T-cell (primary cell): Measurements from ENCODE around the gene PITPNC1. TPM values are rescaled to one million over a fixed set of nuclear protein-coding genes. Genes with fewer than 3 reads are reported as not detected.

ENCODE experiments used
- ATAC-seq, 4 experiments: fragments of 200-7000 bp in 3 of 4; fragments of 150-1000 bp in 1 of 4; cut with Tn5 transposase; replicated peaks in 1 of 4; 1 replicate in 3 of 4; 2 replicates in 1 of 4; pipeline ENCODE4 v1.10.0; 2021; ENCODE audit warnings: moderate library complexity in 3 of 4, mild to moderate bottlenecking in 2 of 4, moderate number of reproducible peaks in 1 of 4
- CTCF ChIA-PET, 2 donors: fragments of 300-600 bp; sonication (Branson Sonifier 250); formaldehyde crosslinking; loops; one replicate each; lab custom pipeline; 2022; ENCODE audit warnings: antibody characterized with exemption in 2 of 2; lab: Charles Lee
- POLR2A ChIA-PET, 2 donors: fragments of 300-600 bp; sonication (Branson Sonifier 250); formaldehyde crosslinking; loops; one replicate each; lab custom pipeline; 2022; ENCODE audit warnings: antibody characterized with exemption in 2 of 2; lab: Charles Lee
- DNase-seq, 35 experiments: peaks; one replicate each; pipeline versions ENCODE4 v3.0.0 to v3.0.0-alpha.2; 2013 to 2023
- H3K27ac ChIP-seq: one replicate; pipeline ENCODE4 v1.5.1; 2013; ENCODE audit warnings: low read length
- H3K27me3 ChIP-seq, 2 experiments: replicated peaks in 1 of 2; 1 replicate in 1 of 2; 2 replicates in 1 of 2; pipeline versions ENCODE4 v1.6.1 to v1.7.0; 2013; ENCODE audit warnings: low read length in 1 of 2, mixed read lengths in 1 of 2; ENCODE audit not compliant: control insufficient read depth in 2 of 2, insufficient read depth in 2 of 2; ENCODE audit errors: extremely low read depth in 1 of 2
- H3K36me3 ChIP-seq, 2 donors: 1 replicate in 1 of 2; 2 replicates in 1 of 2; pipeline versions ENCODE4 v1.6.1 to v1.7.0; 2013; ENCODE audit warnings: low read length in 1 of 2; ENCODE audit not compliant: control insufficient read depth in 2 of 2, insufficient read depth in 1 of 2; ENCODE audit errors: extremely low read depth in 1 of 2
- H3K4me1 ChIP-seq, 2 experiments: 1 replicate in 1 of 2; 2 replicates in 1 of 2; pipeline versions ENCODE4 v1.6.1 to v1.7.0; 2013; ENCODE audit warnings: low read length in 2 of 2, mixed read lengths in 1 of 2; ENCODE audit not compliant: insufficient read depth in 2 of 2, control insufficient read depth in 1 of 2; ENCODE audit errors: extremely low read depth in 1 of 2
- H3K4me3 ChIP-seq, 2 donors: 1 replicate in 1 of 2; 2 replicates in 1 of 2; pipeline versions ENCODE4 v1.5.1 to v1.7.0; 2013; ENCODE audit warnings: mild to moderate bottlenecking in 2 of 2, low read length in 1 of 2, moderate library complexity in 1 of 2; ENCODE audit not compliant: control insufficient read depth in 1 of 2; ENCODE audit errors: extremely low read depth in 1 of 2
- H3K9me3 ChIP-seq: 2 replicates; pipeline ENCODE4 v1.7.0; 2013
- H3K27ac Mint-ChIP-seq, 2 donors: one replicate each; pipeline ENCODE4 v1.8.0; 2020 to 2021; ENCODE audit warnings: mild to moderate bottlenecking in 2 of 2, mixed read lengths in 2 of 2
- H3K27me3 Mint-ChIP-seq, 2 donors: one replicate each; pipeline ENCODE4 v1.8.0; 2021 to 2022; ENCODE audit warnings: mixed read lengths in 2 of 2
- H3K36me3 Mint-ChIP-seq: one replicate; pipeline ENCODE4 v1.8.0; 2021; ENCODE audit warnings: mixed read lengths
- H3K4me1 Mint-ChIP-seq, 3 donors: one replicate each; pipeline ENCODE4 v1.8.0; 2020 to 2022; ENCODE audit warnings: mixed read lengths in 3 of 3, mild to moderate bottlenecking in 1 of 3
- H3K4me3 Mint-ChIP-seq, 3 donors: one replicate each; pipeline ENCODE4 v1.8.0; 2020 to 2022; ENCODE audit warnings: mild to moderate bottlenecking in 3 of 3, mixed read lengths in 3 of 3, moderate library complexity in 3 of 3
- H3K9me3 Mint-ChIP-seq, 3 donors: one replicate each; pipeline ENCODE4 v1.8.0; 2020 to 2022; ENCODE audit warnings: mixed read lengths in 3 of 3
- WGBS: methylation state at CpG from one replicate; pipeline ENCODE4 v1.1.5; 2013; ENCODE audit warnings: missing lambda C conversion rate; ENCODE audit not compliant: insufficient coverage; 5-methylcytosine and 5-hydroxymethylcytosine counted together
- total RNA-seq, 35 experiments: library from RNA in 6 of 35; stranded (reverse) in 6 of 35; fragments of 120-200 nt in 1 of 35; gene quantifications; one replicate each; pipeline versions ENCODE4 v1.2.1 to v1.2.4 and lab custom pipeline; 2013 to 2026

The PITPNC1 gene
- total RNA-seq, 5 donors from 2014 or later (not counting 1 experiment from before 2014, with no cell fraction given): 82.6 to 132 (median 111) TPM

- H3K27ac Mint-ChIP-seq: peak overlapping the region; percentile 97
- peaks cover 37% of the 10 kb centered on the region for H3K36me3 Mint-ChIP-seq
- CTCF ChIA-PET: interaction anchor here (0.5 to 2.7 kb wide), 4 partner anchors 10 to 141 kb away, joined by 4 to 15 read pairs (median 8); no protein-coding TSS in a partner anchor
- POLR2A ChIA-PET: interaction anchor here (0.7 to 1.7 kb wide), 4 partner anchors 13 to 90 kb away, joined by 3 to 13 read pairs (median 6); no protein-coding TSS in a partner anchor
- DNase-seq (no peak), ATAC-seq (no peak)
- H3K4me3 ChIP-seq: no peak overlapping the region
- H3K27ac ChIP-seq: peak overlapping the region; percentile 45
- H3K4me1 Mint-ChIP-seq: peaks cover 78 to 84% (median 83%) of the 10 kb centered on the region in 3 donors
- H3K9me3 Mint-ChIP-seq: no peaks in the 10 kb centered on the region
- no peaks in the 10 kb centered on the region for H3K27me3 ChIP-seq
- H3K36me3 ChIP-seq: peaks cover 0 to 3% of the 10 kb centered on the region in 2 donors
- 96% methylated on average over 3 of the region's 4 CpGs for WGBS
- peak overlapping the region in 1 of 3 donors; percentile 71 for H3K4me3 Mint-ChIP-seq
- no peaks in the 10 kb centered on the region for H3K27me3 Mint-ChIP-seq
- no peaks in the 10 kb centered on the region for H3K9me3 ChIP-seq
- peaks cover 27 to 78% of the 10 kb centered on the region in 2 experiments for H3K4me1 ChIP-seq
Measured at GRCh38 chr17:67388986-67389385, 11.9 kb downstream of the PITPNC1 start.

- Mint-ChIP-seq H3K4me3 (peak overlapping the region; percentile 70 to 82 (median 71)), H3K36me3 (peaks cover 38% of the 10 kb centered on the region), H3K4me1 (peaks cover 80 to 84% (median 84%) of the 10 kb centered on the region in 3 donors), H3K9me3 (no peaks in the 10 kb centered on the region), H3K27ac (peak overlapping the region; percentile 97), H3K27me3 (no peaks in the 10 kb centered on the region)
- CTCF ChIA-PET: interaction anchor here (0.6 to 1.3 kb wide), 13 partner anchors 8 to 291 kb away, joined by 3 to 7 read pairs (median 3); no protein-coding TSS in a partner anchor
- H3K27me3 ChIP-seq: no peaks in the 10 kb centered on the region
- DNase-seq (no peak), ATAC-seq (peak in 2 of 4 experiments; percentile 14 to 15)
- H3K4me3 ChIP-seq: no peak overlapping the region
- POLR2A ChIA-PET: interaction anchor here (0.6 to 1.7 kb wide), 6 partner anchors 44 to 88 kb away, joined by 3 to 13 read pairs (median 3); no protein-coding TSS in a partner anchor
- WGBS: 90% methylated on average over 3 of the region's 6 CpGs
- peak overlapping the region; percentile 80 for H3K27ac ChIP-seq
- H3K36me3 ChIP-seq: peaks cover 0 to 9% of the 10 kb centered on the region in 2 donors
- H3K9me3 ChIP-seq: no peaks in the 10 kb centered on the region
- H3K4me1 ChIP-seq: peaks cover 27 to 76% of the 10 kb centered on the region in 2 experiments
Measured at GRCh38 chr17:67390006-67390645, 13.0 kb downstream of the PITPNC1 start.

GRCh38 chr17:67390646-67391361, 13.7 kb downstream of the PITPNC1 start:
- Histone ChIP-seq H3K36me3 (peaks cover 0 to 11% of the 10 kb centered on the region in 2 donors), H3K4me1 (peaks cover 27 to 74% of the 10 kb centered on the region in 2 experiments), H3K9me3 (no peaks in the 10 kb centered on the region), H3K27ac (peak overlapping the region; percentile 80), H3K4me3 (peak overlapping the region in 1 of 2 donors; percentile 14), H3K27me3 (no peaks in the 10 kb centered on the region)
- H3K27ac Mint-ChIP-seq: peak overlapping the region; percentile 97
- ChIA-PET CTCF (interaction anchor here (0.6 to 1.3 kb wide), 8 partner anchors 29 to 85 kb away, joined by 3 to 5 read pairs (median 3); no protein-coding TSS in a partner anchor), POLR2A (interaction anchor here (0.6 to 1.0 kb wide), 2 partner anchors 50 to 85 kb away, joined by 3 read pairs; no protein-coding TSS in a partner anchor)
- peaks cover 82 to 86% (median 86%) of the 10 kb centered on the region in 3 donors for H3K4me1 Mint-ChIP-seq
- DNase-seq (peak in 31 of 35 experiments; percentile 22 to 77 (median 46)), ATAC-seq (peak; percentile 79 to 88 (median 84))
- H3K9me3 Mint-ChIP-seq: no peaks in the 10 kb centered on the region
- 17% methylated on average over 1 of the region's 9 CpGs for WGBS
- H3K4me3 Mint-ChIP-seq: peak overlapping the region; percentile 70 to 82 (median 71)
- peaks cover 38% of the 10 kb centered on the region for H3K36me3 Mint-ChIP-seq
- H3K27me3 Mint-ChIP-seq: no peaks in the 10 kb centered on the region

GRCh38 chr17:67392111-67392510, 15.0 kb downstream of the PITPNC1 start:
- H3K4me3 ChIP-seq: no peak overlapping the region
- H3K4me3 Mint-ChIP-seq: peak overlapping the region; percentile 15 to 71 (median 29)
- peak overlapping the region; percentile 80 for H3K27ac ChIP-seq
- H3K27me3 Mint-ChIP-seq: no peaks in the 10 kb centered on the region
- POLR2A ChIA-PET: no interaction called here
- H3K4me1 Mint-ChIP-seq: peaks cover 69 to 79% (median 78%) of the 10 kb centered on the region in 3 donors
- no peaks in the 10 kb centered on the region for H3K9me3 ChIP-seq
- ATAC-seq (no peak), DNase-seq (peak in 1 of 35 experiments; percentile 51)
- peak overlapping the region; percentile 97 for H3K27ac Mint-ChIP-seq
- CTCF ChIA-PET: no interaction called here
- no peaks in the 10 kb centered on the region for H3K9me3 Mint-ChIP-seq
- no CpG with 5 or more reads among the region's 6 CpGs for WGBS
- peaks cover 23 to 71% of the 10 kb centered on the region in 2 experiments for H3K4me1 ChIP-seq
- H3K36me3 Mint-ChIP-seq: peaks cover 36% of the 10 kb centered on the region
- H3K36me3 ChIP-seq: peaks cover 0 to 11% of the 10 kb centered on the region in 2 donors
- H3K27me3 ChIP-seq: no peaks in the 10 kb centered on the region

GRCh38 chr17:67393809-67394397, 16.8 kb downstream of the PITPNC1 start:
- no peak overlapping the region for H3K4me3 Mint-ChIP-seq
- H3K27me3 Mint-ChIP-seq: no peaks in the 10 kb centered on the region
- H3K4me1 Mint-ChIP-seq: peaks cover 70 to 79% (median 78%) of the 10 kb centered on the region in 3 donors
- peaks cover 0 to 11% of the 10 kb centered on the region in 2 donors for H3K36me3 ChIP-seq
- H3K27ac ChIP-seq: peak overlapping the region; percentile 6
- no peaks in the 10 kb centered on the region for H3K9me3 Mint-ChIP-seq
- ChIA-PET POLR2A (interaction anchor here in 1 of 2 donors (0.5 to 0.6 kb wide), 3 partner anchors 47 to 90 kb away, joined by 3 to 6 read pairs (median 6); no protein-coding TSS in a partner anchor), CTCF (interaction anchor here in 1 of 2 donors (0.9 to 1.0 kb wide), 2 partner anchors 9 to 82 kb away, joined by 3 to 4 read pairs; no protein-coding TSS in a partner anchor)
- DNase-seq (no peak), ATAC-seq (no peak)
- H3K27me3 ChIP-seq: no peaks in the 10 kb centered on the region
- 98% methylated on average over 4 of the region's 9 CpGs for WGBS
- H3K4me1 ChIP-seq: peaks cover 30 to 76% of the 10 kb centered on the region in 2 experiments
- peak overlapping the region; percentile 97 for H3K27ac Mint-ChIP-seq
- no peaks in the 10 kb centered on the region for H3K9me3 ChIP-seq
- no peak overlapping the region for H3K4me3 ChIP-seq
- peaks cover 39% of the 10 kb centered on the region for H3K36me3 Mint-ChIP-seq
